Sigmoid colon (tissue), 7 donors: ENCODE data around the gene DCTN3. TPM values are rescaled to one million over a fixed set of nuclear protein-coding genes. Genes with fewer than 3 reads are reported as not detected.

Experiments used
- DNase-seq: peaks from one replicate; pipeline ENCODE4 v3.0.0-alpha.2; 2019
- H3K27ac ChIP-seq, 4 donors: fragments of 200-600 bp; sonication (generic); one replicate each; pipeline ENCODE4 v1.5.1; 2016 to 2019; ENCODE audit warnings: mild to moderate bottlenecking in 1 of 4
- H3K27me3 ChIP-seq, 3 donors: fragments of 200-600 bp; sonication (generic); one replicate each; pipeline ENCODE4 v1.5.1; 2019; ENCODE audit warnings: mild to moderate bottlenecking in 1 of 3
- H3K36me3 ChIP-seq, 4 donors: fragments of 200-600 bp; sonication (generic); one replicate each; pipeline ENCODE4 v1.5.1; 2016 to 2019
- H3K4me1 ChIP-seq, 4 donors: fragments of 200-600 bp; sonication (generic); one replicate each; pipeline ENCODE4 v1.5.1; 2017 to 2019
- H3K4me3 ChIP-seq, 4 donors: fragments of 200-600 bp; sonication (generic); one replicate each; pipeline ENCODE4 v1.5.1; 2017 to 2019; ENCODE audit warnings: mild to moderate bottlenecking in 2 of 4, moderate library complexity in 1 of 4
- H3K9me3 ChIP-seq, 4 donors: fragments of 200-600 bp in 3 of 4; sonication (generic) in 3 of 4; one replicate each; pipeline versions ENCODE4 v1.5.1 to v1.6.1; 2013 to 2019
- EP300 ChIP-seq, 4 donors: sonication (generic); formaldehyde crosslinking; IDR thresholded peaks; one replicate each; pipeline ENCODE4 v1.6.1; 2017; ENCODE audit warnings: antibody characterized with exemption in 4 of 4
- POLR2A ChIP-seq, 2 donors: fragments of 450-650 bp; IDR thresholded peaks; one replicate each; pipeline ENCODE4 v1.6.1; 2016; ENCODE audit warnings: antibody characterized with exemption in 2 of 2, mild to moderate bottlenecking in 2 of 2, moderate library complexity in 2 of 2
- POLR2AphosphoS5 ChIP-seq, 4 donors: sonication (generic); formaldehyde crosslinking; IDR thresholded peaks; one replicate each; pipeline ENCODE4 v1.6.1; 2017; ENCODE audit warnings: antibody characterized with exemption in 4 of 4
- WGBS, 2 donors: extraction: QIAGEN DNeasy Blood & Tissue Kit; methylation state at CpG; one replicate each; pipeline ENCODE4 v1.1.7; 2013; 5-methylcytosine and 5-hydroxymethylcytosine counted together
- intact Hi-C: fragments of 100-400 bp; cut with DNase I; formaldehyde crosslinking; loops from one replicate; pipeline ENCODE4 v1.15.1; 2023
- polyA plus RNA-seq, 3 donors: library from polyadenylated mRNA; stranded (reverse); fragments of 200-250 nt; gene quantifications; one replicate each; pipeline ENCODE4 v1.2.3, GENCODE V29; 2013
- total RNA-seq, 4 donors: library from RNA; depleted of rRNA; stranded (reverse); fragments of >200 nt; gene quantifications; one replicate each; pipeline ENCODE4 v1.1.0, GENCODE V29; 2016
- TF ChIP-seq, protein P1 (sequence below), 4 experiments: fragments of 450-650 bp in 3 of 4; fragments of 200-600 bp in 1 of 4; IDR thresholded peaks; one replicate each; pipeline ENCODE4 v1.5.1; 2016 to 2019; ENCODE audit warnings: antibody characterized with exemption in 4 of 4, mild to moderate bottlenecking in 3 of 4, moderate library complexity in 2 of 4
- donor health status: healthy with polysubstance abuse.
- donor health status: Bipolar disorder and iron deficiency.
- donor health status: healthy.

Gene DCTN3
- total and polyA plus RNA-seq, 7 donors, result 59.6 to 122 (median 90.7) TPM

DNA sequence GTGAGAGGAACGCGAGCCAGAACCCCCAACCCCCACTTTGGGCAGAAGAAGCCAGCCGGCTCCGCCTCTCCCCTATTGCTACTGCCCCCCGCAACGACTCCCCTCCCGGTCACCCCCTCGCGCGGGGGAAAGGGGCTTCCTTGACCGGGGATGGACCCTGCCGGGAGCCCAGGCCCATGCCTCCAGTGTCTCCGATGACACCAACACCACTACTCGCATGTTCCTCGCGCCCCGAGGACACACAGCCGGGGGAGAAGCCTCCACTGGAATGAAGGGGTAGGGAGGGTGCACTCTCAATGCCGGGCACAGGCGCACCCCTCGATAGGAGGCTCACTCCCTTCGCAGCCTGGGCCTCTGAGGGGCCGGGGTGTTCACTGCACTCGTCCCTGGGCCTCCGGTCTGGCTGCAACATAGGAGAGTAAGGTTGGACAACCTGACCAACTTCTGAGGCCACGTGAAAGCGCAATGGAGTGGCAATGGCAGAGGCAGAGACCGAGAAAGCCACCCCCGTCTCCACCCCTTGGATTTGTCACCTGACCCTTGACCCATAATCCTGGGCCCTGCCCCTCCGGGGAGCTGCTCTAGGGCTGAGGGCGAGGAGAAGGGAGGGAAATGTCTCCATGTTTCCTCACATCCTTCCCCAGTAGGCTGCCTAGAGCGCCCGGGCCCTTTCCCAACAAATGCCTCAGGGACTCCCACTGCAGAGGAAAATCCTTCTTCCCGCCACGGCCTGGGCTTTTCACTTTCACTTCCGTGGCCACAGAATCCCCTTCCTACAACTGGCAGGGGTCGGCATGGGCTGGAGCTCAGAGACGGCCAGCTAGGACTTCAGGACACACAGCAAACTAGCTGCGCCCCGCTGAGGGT is 29.7 kb downstream of the DCTN3 start:
- DNase-seq, result peak; percentile 75
- Histone ChIP-seq H3K4me1 (peaks cover 0 to 54% (median 44%) of the 10 kb centered on the region in 4 donors), H3K27ac (peak overlapping the region in 2 of 4 donors; percentile 2 to 63), H3K27me3 (peaks cover 13 to 74% (median 48%) of the 10 kb centered on the region in 3 donors), H3K9me3 (no peaks in the 10 kb centered on the region), H3K4me3 (peak overlapping the region; percentile 28 to 65 (median 56)), H3K36me3 (no peaks in the 10 kb centered on the region)
- no peak for TF ChIP-seq POLR2A (IDR thresholded peaks at IDR 0.05)
- no peak for TF ChIP-seq POLR2AphosphoS5 (IDR thresholded peaks at IDR 0.05)
- TF ChIP-seq EP300 (IDR thresholded peaks at IDR 0.05), result no peak
- TF ChIP-seq, protein P1, sequence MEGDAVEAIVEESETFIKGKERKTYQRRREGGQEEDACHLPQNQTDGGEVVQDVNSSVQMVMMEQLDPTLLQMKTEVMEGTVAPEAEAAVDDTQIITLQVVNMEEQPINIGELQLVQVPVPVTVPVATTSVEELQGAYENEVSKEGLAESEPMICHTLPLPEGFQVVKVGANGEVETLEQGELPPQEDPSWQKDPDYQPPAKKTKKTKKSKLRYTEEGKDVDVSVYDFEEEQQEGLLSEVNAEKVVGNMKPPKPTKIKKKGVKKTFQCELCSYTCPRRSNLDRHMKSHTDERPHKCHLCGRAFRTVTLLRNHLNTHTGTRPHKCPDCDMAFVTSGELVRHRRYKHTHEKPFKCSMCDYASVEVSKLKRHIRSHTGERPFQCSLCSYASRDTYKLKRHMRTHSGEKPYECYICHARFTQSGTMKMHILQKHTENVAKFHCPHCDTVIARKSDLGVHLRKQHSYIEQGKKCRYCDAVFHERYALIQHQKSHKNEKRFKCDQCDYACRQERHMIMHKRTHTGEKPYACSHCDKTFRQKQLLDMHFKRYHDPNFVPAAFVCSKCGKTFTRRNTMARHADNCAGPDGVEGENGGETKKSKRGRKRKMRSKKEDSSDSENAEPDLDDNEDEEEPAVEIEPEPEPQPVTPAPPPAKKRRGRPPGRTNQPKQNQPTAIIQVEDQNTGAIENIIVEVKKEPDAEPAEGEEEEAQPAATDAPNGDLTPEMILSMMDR (IDR thresholded peaks at IDR 0.05), result no peak
- 8 to 13% methylated on average over 40 of the region's 40 CpGs for WGBS, 2 donors
- intact Hi-C loops, result loop anchor here (2.0 to 5.0 kb wide), 5 partner anchors 68 to 258 kb away; partner anchors contain the start of genes DNAI1, ENHO and FAM219A

DNA sequence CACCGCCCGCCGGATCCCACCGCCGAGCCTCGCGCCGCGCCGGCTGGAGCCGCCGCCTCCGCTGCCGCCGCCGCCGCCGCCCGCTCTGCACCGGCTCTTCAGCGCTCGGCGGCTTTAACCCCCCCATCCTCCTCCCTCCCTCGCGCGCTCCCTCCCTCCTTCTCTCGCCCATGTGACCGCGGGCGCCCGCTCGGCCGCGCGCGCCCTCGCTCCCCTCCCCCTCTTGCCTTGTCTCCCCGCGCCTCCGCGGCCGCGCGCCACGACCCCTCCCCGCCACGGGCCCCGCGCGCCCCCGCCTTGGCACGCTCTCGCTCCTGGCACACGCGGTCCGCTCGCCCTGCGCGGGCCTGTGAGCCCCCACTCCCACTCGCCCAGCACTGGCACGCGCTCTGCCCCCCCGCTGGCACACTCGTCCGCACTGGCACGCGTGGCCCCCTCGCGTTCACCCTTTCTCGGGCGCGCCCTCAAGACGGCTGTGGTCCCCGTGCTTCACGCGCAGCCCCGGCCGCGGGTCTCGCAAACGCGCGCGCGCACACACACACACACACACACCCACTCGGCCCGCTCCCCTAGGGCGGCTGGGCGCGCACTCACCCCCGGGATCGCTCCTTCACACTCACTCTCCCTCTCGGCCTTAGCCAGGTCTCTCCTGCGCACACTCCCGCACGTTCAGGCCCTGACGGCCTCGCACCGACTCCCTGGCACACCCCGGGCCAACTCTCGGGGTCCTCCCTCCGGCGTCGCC is 30.5 kb downstream of the DCTN3 start, which contains the start of gene CNTFR:
CNTFR (minus strand) TSS at position 89 of the 745 bp plus-strand sequence. CDS start 20,743 bp downstream, outside the sequence.
- intact Hi-C loops, result loop anchor here (2.0 to 5.0 kb wide), 5 partner anchors 68 to 257 kb away; partner anchors contain the start of genes DNAI1, ENHO and FAM219A
- peaks cover 0 to 54% (median 44%) of the 10 kb centered on the region in 4 donors for H3K4me1 ChIP-seq
- 1% methylated on average over 104 of the region's 104 CpGs for WGBS, 2 donors
- H3K36me3 ChIP-seq, result no peaks in the 10 kb centered on the region
- no peaks in the 10 kb centered on the region for H3K9me3 ChIP-seq
- DNase-seq, result peak; percentile 82
- H3K27ac ChIP-seq, result peak within 1 kb of the TSS in 2 of 4 donors; percentile 56 to 63
- TF ChIP-seq POLR2A (IDR thresholded peaks at IDR 0.05) (no peak), POLR2AphosphoS5 (IDR thresholded peaks at IDR 0.05) (no peak), EP300 (IDR thresholded peaks at IDR 0.05) (no peak)
- TF ChIP-seq, protein P1 (IDR thresholded peaks at IDR 0.05), result no peak
- peak within 1 kb of the TSS; percentile 28 to 65 (median 56) for H3K4me3 ChIP-seq
- peaks cover 13 to 82% (median 56%) of the 10 kb centered on the region in 3 donors for H3K27me3 ChIP-seq

DNA sequence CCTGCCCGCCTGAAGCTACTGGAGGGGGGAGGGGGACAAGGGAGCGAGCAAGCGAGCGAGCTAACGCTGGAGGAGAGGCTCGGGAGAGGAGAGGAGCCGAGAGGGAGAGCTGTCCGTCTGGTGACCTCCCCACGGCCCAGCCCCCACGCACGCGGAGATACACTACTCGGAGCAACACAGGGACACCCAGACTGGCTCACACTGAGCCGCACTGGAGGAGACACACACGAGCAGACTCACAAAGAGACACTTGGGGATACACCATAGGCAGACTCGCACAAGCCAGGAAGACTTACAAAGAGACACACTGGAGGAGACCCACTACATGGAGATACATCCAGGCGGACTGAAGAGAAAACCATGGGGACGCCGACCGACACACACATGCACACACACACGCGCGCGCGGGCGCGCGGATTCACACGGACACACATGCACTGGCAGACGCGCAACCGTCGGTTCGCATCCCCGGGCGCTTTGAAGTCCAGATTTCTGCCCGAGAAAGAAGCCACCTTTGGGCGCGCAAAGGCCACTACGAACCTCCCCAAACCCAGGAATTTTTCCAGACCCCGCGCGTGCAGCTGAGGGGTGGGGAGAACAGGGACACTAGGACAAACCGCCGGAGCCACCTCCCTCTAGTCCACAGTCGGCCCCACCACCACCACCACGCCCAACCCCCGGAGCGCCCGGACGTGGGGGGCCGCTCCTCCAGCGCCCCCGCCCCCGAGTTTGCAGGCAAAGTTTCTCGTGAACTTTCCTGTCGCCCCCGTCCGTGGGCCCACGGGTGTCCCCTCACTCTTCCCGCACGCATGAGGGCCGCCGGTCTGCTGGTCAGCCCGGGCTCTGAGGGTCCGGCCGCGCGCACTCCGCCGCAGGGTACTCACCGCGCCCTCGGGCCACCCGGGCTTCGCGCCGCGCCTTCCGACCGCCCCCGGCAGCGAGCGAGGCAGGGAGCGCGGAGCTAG is 31.3 kb downstream of the DCTN3 start:
- H3K36me3 ChIP-seq, result no peaks in the 10 kb centered on the region
- intact Hi-C loops, result no loop called here
- 2 to 3% methylated on average over 86 of the region's 86 CpGs for WGBS, 2 donors
- peak overlapping the region; percentile 28 to 65 (median 56) for H3K4me3 ChIP-seq
- peaks cover 16 to 89% (median 57%) of the 10 kb centered on the region in 3 donors for H3K27me3 ChIP-seq
- no peak for TF ChIP-seq POLR2AphosphoS5 (IDR thresholded peaks at IDR 0.05)
- H3K4me1 ChIP-seq, result peaks cover 0 to 52% (median 44%) of the 10 kb centered on the region in 4 donors
- peak overlapping the region in 1 of 4 donors; percentile 56 for H3K27ac ChIP-seq
- DNase-seq, result no peak
- no peaks in the 10 kb centered on the region for H3K9me3 ChIP-seq

DNA sequence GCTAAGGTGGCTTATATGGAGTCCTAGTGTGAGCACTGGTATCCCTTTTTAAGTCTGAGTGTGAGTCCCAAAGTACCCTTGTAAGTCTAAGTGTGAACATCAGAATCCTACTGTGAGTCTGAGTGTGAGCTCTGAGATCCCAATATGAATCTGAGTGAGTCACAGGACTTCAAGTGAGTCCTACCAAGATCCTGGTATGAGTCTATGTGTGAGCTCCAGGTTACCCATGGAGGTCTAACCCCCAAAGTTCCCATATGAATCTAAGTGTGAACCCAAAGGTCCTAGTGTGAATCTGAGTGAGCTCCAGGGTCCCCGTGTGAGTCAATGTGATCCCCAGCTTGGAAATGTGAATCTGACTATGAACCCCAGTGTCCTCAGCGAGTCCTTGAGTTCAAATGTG is 33.0 kb downstream of the DCTN3 start:
- no peak for DNase-seq
- intact Hi-C loops, result no loop called here
- Histone ChIP-seq H3K27me3 (peaks cover 12 to 88% (median 50%) of the 10 kb centered on the region in 3 donors), H3K36me3 (no peaks in the 10 kb centered on the region), H3K27ac (no peak overlapping the region), H3K9me3 (no peaks in the 10 kb centered on the region), H3K4me3 (no peak overlapping the region), H3K4me1 (peaks cover 0 to 38% (median 32%) of the 10 kb centered on the region in 4 donors)
- TF ChIP-seq POLR2A (IDR thresholded peaks at IDR 0.05), result no peak
- no peak for TF ChIP-seq POLR2AphosphoS5 (IDR thresholded peaks at IDR 0.05)
- WGBS, 2 donors, result 49 to 63% methylated on average over 2 of the region's 2 CpGs
